ENCODE results near the gene ATP11C. TPM values are rescaled to one million over a fixed set of nuclear protein-coding genes. Genes with fewer than 3 reads are reported as not detected.

Gene ATP11C
- total RNA-seq, 4 donors from 2014 or later = 22.8 to 40.3 (median 26.2) TPM

DNA sequence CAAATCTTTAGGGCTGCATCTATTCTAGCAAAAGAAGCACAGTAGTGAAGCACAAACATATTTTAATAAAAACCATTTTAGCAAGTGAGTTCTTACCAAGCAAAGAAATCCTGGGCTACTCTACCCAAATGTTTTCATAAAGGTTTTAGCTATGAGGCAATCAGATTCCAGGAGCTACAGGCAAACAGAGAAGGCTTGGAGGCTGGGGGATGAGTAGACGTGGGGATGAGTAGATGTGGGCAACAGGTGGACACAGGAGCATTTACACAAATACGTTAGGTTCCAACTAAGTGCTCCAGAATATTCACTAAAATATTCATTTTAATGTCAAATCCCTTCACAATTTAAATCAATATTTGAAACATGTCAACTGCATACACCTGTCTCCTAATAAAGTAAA lies 34.5 kb downstream of the ATP11C start:
- Histone ChIP-seq H3K4me1 (no peaks in the 10 kb centered on the region), H3K4me3 (replicated peaks in 1 of 3) (no peak overlapping the region), H3K9me3 (no peaks in the 10 kb centered on the region), H3K27ac (no peak overlapping the region), H3K36me3 (no peaks in the 10 kb centered on the region), H3K27me3 (no peaks in the 10 kb centered on the region)
- intact Hi-C loops (cut with DNase I) = no loop called here
- TF ChIP-seq, protein P1, sequence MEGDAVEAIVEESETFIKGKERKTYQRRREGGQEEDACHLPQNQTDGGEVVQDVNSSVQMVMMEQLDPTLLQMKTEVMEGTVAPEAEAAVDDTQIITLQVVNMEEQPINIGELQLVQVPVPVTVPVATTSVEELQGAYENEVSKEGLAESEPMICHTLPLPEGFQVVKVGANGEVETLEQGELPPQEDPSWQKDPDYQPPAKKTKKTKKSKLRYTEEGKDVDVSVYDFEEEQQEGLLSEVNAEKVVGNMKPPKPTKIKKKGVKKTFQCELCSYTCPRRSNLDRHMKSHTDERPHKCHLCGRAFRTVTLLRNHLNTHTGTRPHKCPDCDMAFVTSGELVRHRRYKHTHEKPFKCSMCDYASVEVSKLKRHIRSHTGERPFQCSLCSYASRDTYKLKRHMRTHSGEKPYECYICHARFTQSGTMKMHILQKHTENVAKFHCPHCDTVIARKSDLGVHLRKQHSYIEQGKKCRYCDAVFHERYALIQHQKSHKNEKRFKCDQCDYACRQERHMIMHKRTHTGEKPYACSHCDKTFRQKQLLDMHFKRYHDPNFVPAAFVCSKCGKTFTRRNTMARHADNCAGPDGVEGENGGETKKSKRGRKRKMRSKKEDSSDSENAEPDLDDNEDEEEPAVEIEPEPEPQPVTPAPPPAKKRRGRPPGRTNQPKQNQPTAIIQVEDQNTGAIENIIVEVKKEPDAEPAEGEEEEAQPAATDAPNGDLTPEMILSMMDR (IDR thresholded peaks at IDR 0.05) = no peak
- TF ChIP-seq POLR2A (IDR thresholded peaks at IDR 0.05) = no peak
- WGBS, 2 donors = 90 to 100% methylated on average over 2 of the region's 2 CpGs
- no peak for DNase-seq

DNA sequence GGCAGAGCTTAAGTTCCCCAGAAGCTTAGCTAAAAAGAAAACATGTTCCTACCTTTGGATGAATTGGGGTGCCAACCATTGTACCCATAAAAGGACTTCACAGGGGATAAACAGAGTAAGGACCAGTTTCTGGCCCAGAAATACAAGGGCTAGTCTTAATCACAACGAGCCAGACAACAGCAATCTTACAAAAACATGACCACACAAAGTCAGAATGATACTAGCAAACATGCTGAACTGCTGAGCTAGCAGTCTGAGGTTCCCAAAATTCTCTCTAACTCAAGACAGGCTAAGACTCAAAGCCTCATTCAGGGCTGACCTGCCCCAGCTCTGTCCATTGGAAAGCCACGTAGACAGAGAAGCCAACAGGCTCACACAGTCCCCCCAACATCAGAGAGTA lies 40.3 kb downstream of the ATP11C start:
- Histone ChIP-seq H3K36me3 (no peaks in the 10 kb centered on the region), H3K9me3 (no peaks in the 10 kb centered on the region), H3K4me3 (replicated peaks in 1 of 3) (no peak overlapping the region), H3K27me3 (no peaks in the 10 kb centered on the region), H3K4me1 (no peaks in the 10 kb centered on the region), H3K27ac (no peak overlapping the region)
- intact Hi-C loops (cut with DNase I) = no loop called here
- no peak for TF ChIP-seq POLR2A (IDR thresholded peaks at IDR 0.05)
- TF ChIP-seq, protein P1 (IDR thresholded peaks at IDR 0.05) = no peak
- 85 to 91% methylated on average over 2 of the region's 2 CpGs for WGBS, 2 donors
- DNase-seq = no peak

DNA sequence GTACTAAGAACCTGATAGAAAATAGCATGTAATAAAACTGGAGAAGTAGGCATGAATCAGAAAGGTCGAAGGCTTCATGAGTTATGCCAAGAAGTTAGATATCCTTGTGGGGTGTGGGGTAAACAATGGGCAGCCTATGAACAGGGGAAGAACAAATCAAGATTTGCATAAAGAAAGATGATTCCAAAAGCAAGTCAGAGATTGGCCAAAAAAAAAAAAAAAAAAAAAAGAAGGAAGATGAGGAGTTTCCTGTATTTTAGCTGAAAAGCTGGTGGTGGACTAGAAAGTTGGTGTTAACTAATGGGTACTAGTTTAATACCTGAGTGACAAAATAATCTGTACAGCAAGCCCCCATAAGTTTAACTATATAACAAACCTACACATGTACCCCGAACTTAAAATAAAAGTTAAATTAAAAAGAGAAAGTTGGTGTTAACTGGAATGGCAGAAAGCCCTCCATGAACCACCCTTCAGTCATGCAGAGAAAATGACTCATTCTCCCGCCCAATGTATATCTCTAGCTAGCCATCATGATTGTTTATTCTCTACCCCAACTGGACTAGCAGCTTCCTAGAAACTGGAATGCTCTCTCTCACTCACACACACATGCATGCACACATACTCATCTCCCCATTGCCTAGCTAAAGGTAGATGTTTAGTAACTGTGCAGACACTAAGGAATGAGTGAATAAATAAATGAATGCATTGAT lies 41.7 kb downstream of the ATP11C start:
- no peak for DNase-seq
- TF ChIP-seq POLR2A (IDR thresholded peaks at IDR 0.05) = no peak
- TF ChIP-seq, protein P1 (IDR thresholded peaks at IDR 0.05) = no peak
- Histone ChIP-seq H3K36me3 (no peaks in the 10 kb centered on the region), H3K9me3 (no peaks in the 10 kb centered on the region), H3K27ac (no peak overlapping the region), H3K4me3 (replicated peaks in 1 of 3) (no peak overlapping the region), H3K27me3 (no peaks in the 10 kb centered on the region), H3K4me1 (no peaks in the 10 kb centered on the region)
- intact Hi-C loops (cut with DNase I) = no loop called here
- 94 to 96% methylated on average over 3 of the region's 3 CpGs for WGBS, 2 donors

DNA sequence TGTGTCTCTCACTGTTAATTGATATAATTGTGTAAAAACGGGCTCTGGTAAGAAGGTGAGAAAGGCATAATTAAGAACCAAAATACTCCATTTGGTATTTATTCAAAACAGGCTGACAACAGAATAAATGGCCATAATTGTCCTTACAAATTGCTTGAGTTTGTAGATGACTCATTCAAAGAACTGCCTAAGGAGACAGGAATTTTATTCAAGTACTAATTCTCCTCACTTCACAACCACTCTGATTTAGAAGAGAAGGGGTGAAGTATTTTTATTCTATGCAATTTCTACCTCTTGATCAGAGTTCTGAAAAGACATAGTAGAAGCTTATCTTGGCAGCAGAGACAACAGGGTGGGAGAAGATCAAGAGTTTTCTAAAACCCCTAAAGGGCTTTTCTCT lies 43.1 kb downstream of the ATP11C start:
- H3K36me3 ChIP-seq = no peaks in the 10 kb centered on the region
- 58 to 79% methylated on average over 1 of the region's 1 CpG for WGBS, 2 donors
- H3K4me3 ChIP-seq (replicated peaks in 1 of 3) = no peak overlapping the region
- no peaks in the 10 kb centered on the region for H3K9me3 ChIP-seq
- H3K4me1 ChIP-seq = no peaks in the 10 kb centered on the region
- intact Hi-C loops (cut with DNase I) = no loop called here
- no peak overlapping the region for H3K27ac ChIP-seq
- H3K27me3 ChIP-seq = no peaks in the 10 kb centered on the region
- DNase-seq = no peak
- TF ChIP-seq, protein P1 (IDR thresholded peaks at IDR 0.05) = no peak
- TF ChIP-seq POLR2A (IDR thresholded peaks at IDR 0.05) = no peak

DNA sequence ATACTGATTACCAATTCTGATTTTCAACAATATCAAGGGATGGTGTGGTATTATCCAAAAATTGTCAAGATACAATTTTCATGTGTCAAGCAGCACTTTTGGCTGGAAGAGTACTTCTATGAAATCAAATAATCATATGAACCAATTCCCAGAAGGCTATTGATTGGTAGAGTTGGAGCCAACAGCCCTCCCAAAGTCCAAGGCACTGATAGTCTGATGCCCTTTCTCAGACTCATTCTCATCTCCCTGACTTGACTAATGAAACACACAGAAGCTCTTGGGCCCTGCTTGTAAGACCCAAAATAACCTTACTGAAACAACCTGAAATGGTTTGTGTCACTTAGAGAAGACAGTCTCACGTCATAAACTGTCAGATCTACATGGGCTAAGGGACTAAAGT lies 48.9 kb downstream of the ATP11C start:
- H3K27me3 ChIP-seq = no peaks in the 10 kb centered on the region
- H3K4me1 ChIP-seq = no peaks in the 10 kb centered on the region
- 100% methylated on average over 1 of the region's 1 CpG for WGBS, 2 donors
- intact Hi-C loops (cut with DNase I) = no loop called here
- H3K9me3 ChIP-seq = no peaks in the 10 kb centered on the region
- no peak for DNase-seq
- H3K4me3 ChIP-seq (replicated peaks in 1 of 3) = no peak overlapping the region
- no peak overlapping the region for H3K27ac ChIP-seq
- no peaks in the 10 kb centered on the region for H3K36me3 ChIP-seq
- TF ChIP-seq, protein P1 (IDR thresholded peaks at IDR 0.05) = no peak
- no peak for TF ChIP-seq POLR2A (IDR thresholded peaks at IDR 0.05)

Measured in thyroid gland (tissue), 4 donors.